Stimulated activated naive CD8-positive, alpha-beta T cell treated with anti-CD3 and anti-CD28 coated beads, Interleukin-15, amount 100 ng/mL, for 72 hours (primary cell): ENCODE results near the gene ADAMTS7.
"Not testable (repeated sequence)": the region's sequence is repeated elsewhere in the genome, so short reads cannot be mapped to it uniquely, and the experiment has no call there.

Experiments used
- ATAC-seq: fragments of 150-1000 bp; cut with Tn5 transposase; 2 replicates; pipeline ENCODE4 v1.10.0; 2021; ENCODE audit warnings: mild to moderate bottlenecking, moderate library complexity
- DNase-seq, 2 donors: peaks; one replicate each; pipeline ENCODE4 v3.0.0; 2021 to 2022
- H3K27ac Mint-ChIP-seq, 2 donors: one replicate each; pipeline ENCODE4 v1.8.0; 2022; ENCODE audit warnings: mild to moderate bottlenecking in 2 of 2, mixed read lengths in 2 of 2, moderate library complexity in 2 of 2
- H3K27me3 Mint-ChIP-seq: one replicate; pipeline ENCODE4 v1.8.0; 2022; ENCODE audit warnings: mixed read lengths
- H3K4me1 Mint-ChIP-seq: one replicate; pipeline ENCODE4 v1.8.0; 2022; ENCODE audit warnings: mild to moderate bottlenecking, mixed read lengths
- H3K4me3 Mint-ChIP-seq, 2 donors: one replicate each; pipeline ENCODE4 v1.8.0; 2022; ENCODE audit warnings: mild to moderate bottlenecking in 2 of 2, mixed read lengths in 2 of 2, moderate library complexity in 1 of 2
- H3K9me3 Mint-ChIP-seq, 2 donors: one replicate each; pipeline ENCODE4 v1.8.0; 2022; ENCODE audit warnings: mixed read lengths in 2 of 2

Gene ADAMTS7, protein sequence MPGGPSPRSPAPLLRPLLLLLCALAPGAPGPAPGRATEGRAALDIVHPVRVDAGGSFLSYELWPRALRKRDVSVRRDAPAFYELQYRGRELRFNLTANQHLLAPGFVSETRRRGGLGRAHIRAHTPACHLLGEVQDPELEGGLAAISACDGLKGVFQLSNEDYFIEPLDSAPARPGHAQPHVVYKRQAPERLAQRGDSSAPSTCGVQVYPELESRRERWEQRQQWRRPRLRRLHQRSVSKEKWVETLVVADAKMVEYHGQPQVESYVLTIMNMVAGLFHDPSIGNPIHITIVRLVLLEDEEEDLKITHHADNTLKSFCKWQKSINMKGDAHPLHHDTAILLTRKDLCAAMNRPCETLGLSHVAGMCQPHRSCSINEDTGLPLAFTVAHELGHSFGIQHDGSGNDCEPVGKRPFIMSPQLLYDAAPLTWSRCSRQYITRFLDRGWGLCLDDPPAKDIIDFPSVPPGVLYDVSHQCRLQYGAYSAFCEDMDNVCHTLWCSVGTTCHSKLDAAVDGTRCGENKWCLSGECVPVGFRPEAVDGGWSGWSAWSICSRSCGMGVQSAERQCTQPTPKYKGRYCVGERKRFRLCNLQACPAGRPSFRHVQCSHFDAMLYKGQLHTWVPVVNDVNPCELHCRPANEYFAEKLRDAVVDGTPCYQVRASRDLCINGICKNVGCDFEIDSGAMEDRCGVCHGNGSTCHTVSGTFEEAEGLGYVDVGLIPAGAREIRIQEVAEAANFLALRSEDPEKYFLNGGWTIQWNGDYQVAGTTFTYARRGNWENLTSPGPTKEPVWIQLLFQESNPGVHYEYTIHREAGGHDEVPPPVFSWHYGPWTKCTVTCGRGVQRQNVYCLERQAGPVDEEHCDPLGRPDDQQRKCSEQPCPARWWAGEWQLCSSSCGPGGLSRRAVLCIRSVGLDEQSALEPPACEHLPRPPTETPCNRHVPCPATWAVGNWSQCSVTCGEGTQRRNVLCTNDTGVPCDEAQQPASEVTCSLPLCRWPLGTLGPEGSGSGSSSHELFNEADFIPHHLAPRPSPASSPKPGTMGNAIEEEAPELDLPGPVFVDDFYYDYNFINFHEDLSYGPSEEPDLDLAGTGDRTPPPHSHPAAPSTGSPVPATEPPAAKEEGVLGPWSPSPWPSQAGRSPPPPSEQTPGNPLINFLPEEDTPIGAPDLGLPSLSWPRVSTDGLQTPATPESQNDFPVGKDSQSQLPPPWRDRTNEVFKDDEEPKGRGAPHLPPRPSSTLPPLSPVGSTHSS (N-terminal part only)

GRCh38 chr15:78811124-78811824 is at the start of gene ADAMTS7:
Gene ADAMTS7, minus strand, starts transcription at chr15:78811464. Its CDS starts 244 bp downstream, at chr15:78811220.
- Mint-ChIP-seq H3K4me3 (peak within 1 kb of the TSS; percentile 85 to 86), H3K27ac (peak within 1 kb of the TSS in 1 of 2 donors; percentile 85), H3K4me1 (peaks cover 32% of the 10 kb centered on the region), H3K9me3 (no peaks in the 10 kb centered on the region), H3K27me3 (peaks cover 65% of the 10 kb centered on the region)
- ATAC-seq: peak; percentile 87
- peak; percentile 59 to 64 for DNase-seq

GRCh38 chr15:78859971-78860719 is 48.9 kb upstream of the ADAMTS7 start:
- Mint-ChIP-seq H3K9me3 (no peaks in the 10 kb centered on the region), H3K4me3 (peak overlapping the region; percentile 89 to 90), H3K4me1 (peaks cover 10% of the 10 kb centered on the region), H3K27ac (peak overlapping the region; percentile 93 to 100), H3K27me3 (no peaks in the 10 kb centered on the region)
- ATAC-seq (peak; percentile 99), DNase-seq (peak; percentile 79 to 82)

- Mint-ChIP-seq H3K4me1 (peaks cover 10% of the 10 kb centered on the region), H3K27ac (no peak overlapping the region), H3K27me3 (no peaks in the 10 kb centered on the region), H3K9me3 (no peaks in the 10 kb centered on the region), H3K4me3 (no peak overlapping the region)
- ATAC-seq (no peak), DNase-seq (no peak)
Measured at GRCh38 chr15:78855746-78856145, 44.5 kb upstream of the ADAMTS7 start.

DNA sequence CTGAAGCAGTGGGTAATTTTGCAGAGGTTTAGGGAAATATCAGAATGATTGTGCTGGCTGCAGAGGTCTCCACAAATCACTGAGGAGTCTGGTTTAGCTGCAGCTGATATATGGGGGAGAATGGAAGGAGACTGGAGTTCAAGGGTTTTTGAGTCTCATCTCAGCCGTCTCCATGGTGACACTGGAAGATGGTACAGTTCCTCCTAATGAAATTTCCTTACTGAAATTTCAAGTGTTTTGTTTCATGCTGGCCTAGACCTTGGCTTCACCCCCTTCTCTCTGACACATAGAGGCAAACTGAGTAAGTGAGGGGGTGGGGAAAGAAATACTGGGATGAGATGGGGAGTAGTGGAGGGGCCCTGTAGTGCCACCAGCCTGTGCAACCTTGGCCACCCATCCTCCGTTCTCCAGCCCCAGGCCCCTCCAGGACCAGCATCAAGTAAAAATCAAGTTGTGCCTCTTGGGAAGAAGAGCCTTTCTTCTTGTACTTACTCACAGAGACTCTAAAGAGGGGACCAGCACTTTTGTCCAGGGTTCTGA is 43.6 kb upstream of the ADAMTS7 start:
- peaks cover 2% of the 10 kb centered on the region for H3K4me1 Mint-ChIP-seq
- H3K9me3 Mint-ChIP-seq: no peaks in the 10 kb centered on the region
- H3K27ac Mint-ChIP-seq: peak overlapping the region in 1 of 2 donors; percentile 34
- DNase-seq (no peak), ATAC-seq (no peak)
- no peaks in the 10 kb centered on the region for H3K27me3 Mint-ChIP-seq
- no peak overlapping the region for H3K4me3 Mint-ChIP-seq

DNA sequence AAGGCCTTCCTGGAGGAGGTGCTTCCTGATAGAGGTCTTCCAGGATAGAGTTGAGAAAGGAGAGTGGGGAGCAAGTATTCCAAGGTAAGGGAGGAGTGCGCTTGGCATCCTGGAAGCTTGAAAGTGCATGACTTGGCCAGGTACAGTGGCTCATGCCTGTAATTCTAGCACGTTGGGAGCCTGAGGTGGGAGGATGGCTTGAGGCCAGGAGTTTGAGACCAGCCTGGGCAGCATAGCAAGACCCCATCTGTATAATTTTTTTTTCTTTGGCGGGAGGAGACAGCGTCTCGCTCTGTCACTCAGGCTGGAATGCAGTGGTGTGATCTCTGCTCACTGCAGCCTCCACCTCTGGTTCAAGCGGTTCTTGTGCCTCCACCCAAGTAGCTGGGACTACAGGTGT is 42.2 kb upstream of the ADAMTS7 start:
- ATAC-seq (no peak), DNase-seq (no peak)
- H3K9me3 Mint-ChIP-seq: no peaks in the 10 kb centered on the region
- H3K4me3 Mint-ChIP-seq: no peak overlapping the region
- H3K27me3 Mint-ChIP-seq: no peaks in the 10 kb centered on the region
- no peaks in the 10 kb centered on the region for H3K4me1 Mint-ChIP-seq
- no peak overlapping the region for H3K27ac Mint-ChIP-seq

DNA sequence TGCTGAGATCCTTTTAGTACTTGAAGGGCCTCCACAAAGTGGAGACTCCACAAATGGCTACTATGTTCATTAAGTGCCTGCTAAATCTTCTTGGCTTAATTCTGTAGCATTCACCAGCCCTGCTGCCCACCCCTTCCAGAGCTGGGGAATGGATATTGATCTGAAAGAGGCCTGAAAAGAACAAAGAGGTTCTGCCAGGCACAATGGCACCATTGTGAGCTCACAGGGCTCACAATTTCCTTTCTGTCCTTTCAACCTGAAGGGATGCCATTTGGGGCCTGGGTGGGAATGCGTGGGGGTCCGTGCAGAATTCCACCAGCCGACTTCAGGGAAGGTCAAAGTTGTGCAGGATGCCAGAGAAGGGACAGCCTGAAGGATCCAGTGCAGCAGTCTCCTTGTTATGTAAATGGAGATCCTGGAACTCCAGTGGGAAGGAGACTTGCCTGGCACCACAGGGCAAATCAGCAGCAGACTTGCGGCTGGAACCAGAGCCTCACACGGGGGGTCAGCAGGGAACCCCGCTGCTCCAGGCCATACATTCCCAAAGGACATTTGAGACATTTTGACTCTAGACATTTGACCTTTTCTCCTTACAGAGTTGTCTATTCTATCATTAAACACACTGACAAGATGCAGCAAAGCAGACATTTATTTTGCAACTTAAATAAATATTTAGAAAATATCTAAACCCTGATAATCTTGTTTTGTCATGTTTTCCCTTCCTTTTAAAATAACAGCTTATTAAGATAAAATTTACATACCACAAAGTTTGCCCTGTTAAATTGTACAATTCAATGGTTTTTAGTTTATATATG is 39.9 kb upstream of the ADAMTS7 start:
- Mint-ChIP-seq H3K4me3 (no peak overlapping the region), H3K9me3 (no peaks in the 10 kb centered on the region), H3K27me3 (no peaks in the 10 kb centered on the region), H3K27ac (no peak overlapping the region), H3K4me1 (no peaks in the 10 kb centered on the region)
- ATAC-seq: no peak
- DNase-seq: no peak

DNA sequence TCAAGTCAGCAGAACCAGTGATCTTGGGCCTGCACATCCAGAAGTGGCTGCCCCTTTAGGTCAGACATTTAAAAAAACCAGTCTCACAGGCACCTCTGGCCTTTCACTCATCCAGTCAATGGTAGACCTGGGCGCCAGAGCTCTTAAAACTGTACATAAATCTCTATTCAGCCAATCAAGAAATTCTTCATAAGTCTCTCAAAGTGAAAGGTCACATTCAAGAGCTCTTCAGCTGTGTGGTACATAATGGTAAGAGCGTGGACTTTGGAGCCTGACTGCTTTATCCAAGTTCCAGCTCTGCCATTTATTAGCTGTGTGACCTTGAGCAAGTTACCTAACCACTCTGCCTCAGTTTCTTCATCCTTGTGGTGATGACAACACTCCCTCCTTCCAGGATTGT is 39.1 kb upstream of the ADAMTS7 start:
- ATAC-seq: no peak
- Mint-ChIP-seq H3K27me3 (no peaks in the 10 kb centered on the region), H3K27ac (no peak overlapping the region), H3K9me3 (no peaks in the 10 kb centered on the region), H3K4me1 (no peaks in the 10 kb centered on the region), H3K4me3 (no peak overlapping the region)
- DNase-seq: no peak

GRCh38 chr15:78847387-78847906 is 36.2 kb upstream of the ADAMTS7 start:
- H3K27me3 Mint-ChIP-seq, H3K4me3 Mint-ChIP-seq, H3K4me1 Mint-ChIP-seq, DNase-seq, ATAC-seq, H3K9me3 Mint-ChIP-seq: not testable (repeated sequence)
- H3K27ac Mint-ChIP-seq: peak overlapping the region in 1 of 2 donors; percentile 46

- H3K27ac Mint-ChIP-seq, DNase-seq, ATAC-seq, H3K27me3 Mint-ChIP-seq, H3K4me1 Mint-ChIP-seq, H3K4me3 Mint-ChIP-seq, H3K9me3 Mint-ChIP-seq: not testable (repeated sequence)
Measured at GRCh38 chr15:78846906-78847305, 35.6 kb upstream of the ADAMTS7 start.

- no peak for DNase-seq
- no peak for ATAC-seq
Measured at GRCh38 chr15:78842519-78842918, 31.3 kb upstream of the ADAMTS7 start.

DNA sequence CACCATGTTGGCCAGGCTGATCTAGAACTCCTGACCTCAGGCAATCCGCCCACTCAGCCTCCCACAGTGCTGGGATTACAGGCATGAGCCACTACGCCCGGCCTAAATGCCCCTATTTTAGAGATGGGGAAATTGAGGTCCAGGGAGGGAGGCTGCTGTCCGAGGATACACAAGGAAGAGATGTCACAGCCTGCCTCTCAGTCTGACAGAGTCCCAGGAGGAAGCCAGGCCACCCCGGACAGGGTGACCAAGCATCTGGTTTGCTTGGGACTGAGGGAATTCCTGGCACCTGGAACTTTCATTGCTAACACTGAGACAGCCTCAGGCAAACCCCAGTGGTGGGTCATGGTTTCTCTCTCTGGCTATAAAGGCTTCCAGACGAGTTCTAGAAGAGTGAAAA is 30.6 kb upstream of the ADAMTS7 start:
- DNase-seq: no peak
- ATAC-seq: no peak
- H3K4me3 Mint-ChIP-seq: no peak overlapping the region
- peaks cover 13% of the 10 kb centered on the region for H3K4me1 Mint-ChIP-seq
- H3K9me3 Mint-ChIP-seq: no peaks in the 10 kb centered on the region
- no peaks in the 10 kb centered on the region for H3K27me3 Mint-ChIP-seq
- peak overlapping the region in 1 of 2 donors; percentile 67 for H3K27ac Mint-ChIP-seq

More at GRCh38 chr15:78842519-78842918, 31.3 kb upstream of the ADAMTS7 start:
- no peaks in the 10 kb centered on the region for H3K27me3 Mint-ChIP-seq
- H3K9me3 Mint-ChIP-seq: no peaks in the 10 kb centered on the region
- peaks cover 13% of the 10 kb centered on the region for H3K4me1 Mint-ChIP-seq
- H3K27ac Mint-ChIP-seq: no peak overlapping the region
- no peak overlapping the region for H3K4me3 Mint-ChIP-seq

DNA sequence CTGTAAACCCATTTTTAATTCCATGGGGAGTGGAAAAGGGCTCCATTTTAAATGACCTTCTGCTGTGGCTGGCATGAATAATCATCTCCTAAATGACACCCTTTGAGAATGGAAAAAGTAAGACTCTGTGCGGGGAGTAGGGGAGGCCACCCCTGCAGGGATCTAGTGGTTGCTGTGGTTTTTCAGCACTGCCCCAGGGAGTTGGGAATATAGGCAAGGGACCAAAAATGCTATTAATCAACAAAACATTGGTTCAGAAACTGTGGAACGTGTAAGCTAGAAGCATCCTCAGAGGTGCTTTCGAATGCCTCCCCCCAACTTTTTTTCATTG is 30.1 kb upstream of the ADAMTS7 start:
- Mint-ChIP-seq H3K27ac (peak overlapping the region in 1 of 2 donors; percentile 39), H3K4me3 (no peak overlapping the region), H3K4me1 (peaks cover 13% of the 10 kb centered on the region), H3K27me3 (no peaks in the 10 kb centered on the region), H3K9me3 (no peaks in the 10 kb centered on the region)
- DNase-seq: no peak
- ATAC-seq: no peak

- Mint-ChIP-seq H3K4me1 (peaks cover 13% of the 10 kb centered on the region), H3K9me3 (no peaks in the 10 kb centered on the region), H3K27ac (peak overlapping the region in 1 of 2 donors; percentile 61), H3K4me3 (no peak overlapping the region), H3K27me3 (no peaks in the 10 kb centered on the region)
- no peak for ATAC-seq
- no peak for DNase-seq
Measured at GRCh38 chr15:78840661-78841375, 29.6 kb upstream of the ADAMTS7 start.
